Dedifferentiated amniotic fluid mesenchymal stem cell (primary cell): ENCODE data around the gene SPTBN5.
"Not testable (repeated sequence)": the region's sequence is repeated elsewhere in the genome, so short reads cannot be mapped to it uniquely, and the experiment has no call there.

Experiments
- DNase-seq: peaks from one replicate; pipeline ENCODE4 v3.0.0-alpha.2; 2016; ENCODE audit errors: extremely low spot score

Gene SPTBN5

DNA sequence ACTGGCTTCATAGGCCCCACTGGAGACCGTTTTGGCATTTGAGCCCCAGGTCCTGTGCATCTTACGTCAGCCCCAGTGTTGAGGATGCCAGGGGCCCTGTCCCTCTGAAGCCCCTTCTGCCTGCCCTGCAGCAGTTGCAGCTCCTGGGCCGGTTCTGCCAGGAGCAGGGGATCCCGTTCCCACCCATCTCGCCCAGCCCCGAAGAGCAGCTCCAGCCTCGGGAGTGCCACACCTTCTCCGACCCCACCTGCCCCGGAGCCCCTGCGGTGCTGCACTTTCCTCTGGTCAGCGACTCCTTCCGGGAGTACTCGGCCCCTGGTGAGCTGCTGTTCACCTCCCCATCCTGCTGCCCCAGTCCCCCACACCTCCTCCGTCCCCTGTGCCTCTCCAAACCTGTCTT lies 46.6 kb downstream of the SPTBN5 start:
- DNase-seq: no peak

DNA sequence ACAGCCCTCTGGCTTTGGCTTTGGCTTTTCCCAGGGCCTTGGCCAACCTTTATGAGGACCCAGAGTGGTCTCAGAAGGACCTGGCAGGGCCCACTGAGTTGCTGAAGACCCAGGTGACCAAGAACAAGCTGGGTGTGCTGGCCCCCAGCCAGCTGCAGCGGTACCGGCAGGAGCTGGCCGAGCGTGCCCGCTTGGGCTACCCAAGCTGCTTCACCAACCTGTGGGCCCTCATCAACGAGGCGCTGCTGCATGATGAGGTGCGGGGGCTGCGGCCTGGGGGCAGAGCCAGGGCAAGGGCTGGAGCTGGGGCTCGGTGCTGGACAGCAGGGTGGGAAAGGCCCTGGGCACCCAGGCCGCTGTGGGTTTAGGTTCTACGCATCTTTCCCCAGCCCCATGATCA lies 49.0 kb downstream of the SPTBN5 start:
- DNase-seq: no peak

DNA sequence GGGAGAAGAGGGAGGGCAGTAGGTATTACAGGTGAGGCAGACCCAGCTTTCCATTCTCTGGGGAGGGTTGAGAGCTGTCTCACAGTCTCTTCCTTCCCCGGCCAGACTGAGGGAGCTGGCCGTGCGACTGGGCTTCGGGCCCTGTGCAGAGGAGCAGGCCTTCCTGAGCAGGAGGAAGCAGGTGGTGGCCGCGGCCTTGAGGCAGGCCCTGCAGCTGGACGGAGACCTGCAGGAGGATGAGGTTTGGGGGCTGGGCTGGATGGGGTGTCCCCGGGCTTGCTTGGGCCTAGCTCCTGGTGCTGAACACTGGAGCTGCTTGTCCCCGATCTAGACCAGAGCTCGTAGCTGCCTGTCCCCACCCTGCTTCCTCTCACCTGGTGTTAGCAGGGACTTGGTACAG lies 50.3 kb downstream of the SPTBN5 start:
- DNase-seq: no peak

DNA sequence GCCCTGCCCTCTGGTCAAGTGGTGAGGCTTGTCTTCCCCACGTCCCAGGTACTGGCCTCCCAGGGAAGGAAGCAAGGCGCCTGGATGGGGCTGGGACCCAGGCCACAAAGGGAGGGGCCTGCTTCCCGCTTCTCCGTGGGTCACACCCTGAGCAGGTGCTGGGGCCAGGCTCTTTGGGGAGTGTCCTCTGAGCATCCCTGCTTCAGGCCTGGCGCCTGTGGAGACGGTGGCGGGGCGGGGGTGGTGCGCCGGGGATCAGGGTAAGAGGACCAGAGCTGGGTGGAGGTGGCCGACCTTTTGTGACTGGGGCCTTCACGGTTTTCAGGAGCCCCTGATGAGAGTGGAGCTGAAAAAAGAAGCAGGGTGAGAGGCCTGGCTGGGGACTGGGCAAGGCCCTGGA lies 51.6 kb downstream of the SPTBN5 start:
- DNase-seq: no peak

DNA sequence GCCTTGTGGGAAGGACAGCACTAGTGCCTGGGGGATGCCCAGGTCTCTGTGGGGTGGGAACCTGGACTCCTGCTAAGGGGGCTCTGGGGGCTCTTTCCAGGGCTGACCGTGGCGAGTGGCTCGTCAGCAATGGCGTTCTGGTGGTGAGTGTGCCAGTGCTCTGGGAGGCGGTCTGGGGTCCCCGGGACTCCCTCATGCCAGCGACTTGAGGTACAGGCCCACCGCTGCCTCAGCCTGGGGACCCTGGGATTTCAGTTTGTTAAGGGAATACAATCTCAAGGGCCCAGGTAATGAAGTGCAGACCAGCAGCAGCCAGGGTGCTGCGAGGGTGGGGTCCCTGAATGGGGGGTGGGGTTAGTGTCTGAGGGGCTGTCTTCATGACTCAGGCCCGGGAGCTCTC lies 52.7 kb downstream of the SPTBN5 start:
- no peak for DNase-seq

DNA sequence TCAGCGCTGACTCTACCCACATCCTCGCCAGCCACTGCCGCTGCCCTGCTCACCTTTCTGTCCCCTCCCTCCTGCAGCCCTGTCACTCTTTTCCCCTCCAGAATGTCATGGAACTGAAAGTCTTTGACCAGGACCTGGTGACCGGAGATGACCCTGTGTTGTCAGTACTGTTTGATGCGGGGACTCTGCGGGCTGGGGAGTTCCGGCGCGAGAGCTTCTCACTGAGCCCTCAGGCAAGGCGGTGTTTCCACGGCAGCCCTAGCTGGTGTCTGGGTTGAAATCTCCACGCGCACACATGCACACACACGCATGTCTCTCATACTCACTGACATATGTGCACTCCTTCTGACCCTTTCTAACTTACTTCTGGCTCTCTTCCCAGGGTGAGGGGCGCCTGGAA lies 53.2 kb downstream of the SPTBN5 start:
- DNase-seq: no peak

DNA sequence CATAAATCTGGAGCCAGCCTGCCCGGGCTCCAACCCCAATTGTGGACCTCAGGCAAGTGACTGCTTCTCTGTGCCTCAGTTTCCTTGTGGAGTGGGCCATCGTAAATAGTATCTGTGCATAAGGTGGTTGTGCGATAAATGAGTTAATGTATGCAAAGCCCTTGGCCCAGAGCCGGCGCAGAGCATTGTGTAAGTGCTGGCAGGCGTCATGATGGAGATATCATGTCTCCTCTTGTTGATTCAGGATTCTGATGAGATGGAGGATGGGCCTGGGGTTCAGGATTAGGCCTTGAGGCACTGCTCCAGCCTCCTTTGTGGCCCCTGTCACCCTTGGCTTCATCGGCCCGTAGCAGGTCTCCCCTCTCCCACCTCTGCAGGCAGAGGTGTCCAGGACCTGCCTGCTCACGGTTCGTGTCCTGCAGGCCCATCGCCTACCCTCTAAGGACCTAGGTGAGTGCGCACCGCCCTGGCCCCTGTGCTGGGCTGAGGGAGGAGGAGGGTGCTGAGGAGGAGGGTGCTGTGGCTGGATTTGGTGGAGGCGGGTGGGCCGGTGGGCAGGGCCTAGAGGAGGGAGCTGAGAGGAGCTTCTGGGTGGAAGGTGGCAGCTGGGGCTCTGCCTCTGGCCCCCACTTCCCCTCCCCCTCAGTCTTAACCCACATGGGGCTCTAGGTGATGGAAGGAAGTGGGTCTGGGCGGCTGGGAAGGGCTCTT lies 53.9 kb downstream of the SPTBN5 start:
- no peak for DNase-seq

DNA sequence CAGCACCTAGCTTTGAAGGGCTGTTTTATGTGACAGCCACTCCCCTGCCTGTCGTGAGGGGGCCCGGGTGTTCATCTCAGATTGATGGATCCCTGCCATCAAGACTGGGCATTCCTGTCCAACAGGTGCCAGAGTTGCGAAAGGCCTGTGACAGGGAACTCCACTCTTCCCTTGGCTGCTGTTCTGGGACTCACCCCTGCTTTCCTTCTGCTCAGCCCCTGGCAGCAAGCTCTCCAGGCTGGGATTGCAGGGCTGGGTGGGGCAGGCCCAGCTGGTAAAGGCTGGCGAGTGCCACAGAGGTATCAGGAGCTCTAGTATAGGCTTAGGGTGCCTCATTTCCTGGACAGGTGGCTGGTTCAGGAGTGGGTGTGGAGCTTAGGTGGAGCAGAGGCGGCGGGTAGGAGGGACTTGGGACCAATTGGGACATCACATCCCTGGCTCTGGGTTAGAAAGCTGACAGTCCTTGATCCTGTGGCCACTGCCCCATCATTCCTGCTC lies 55.4 kb downstream of the SPTBN5 start, which contains the start of gene PLA2G4B:
Gene PLA2G4B (plus strand): TSS at position 448 of the 498 bp plus-strand sequence. CDS start 67 bp downstream, outside the sequence.
- no peak for DNase-seq

DNA sequence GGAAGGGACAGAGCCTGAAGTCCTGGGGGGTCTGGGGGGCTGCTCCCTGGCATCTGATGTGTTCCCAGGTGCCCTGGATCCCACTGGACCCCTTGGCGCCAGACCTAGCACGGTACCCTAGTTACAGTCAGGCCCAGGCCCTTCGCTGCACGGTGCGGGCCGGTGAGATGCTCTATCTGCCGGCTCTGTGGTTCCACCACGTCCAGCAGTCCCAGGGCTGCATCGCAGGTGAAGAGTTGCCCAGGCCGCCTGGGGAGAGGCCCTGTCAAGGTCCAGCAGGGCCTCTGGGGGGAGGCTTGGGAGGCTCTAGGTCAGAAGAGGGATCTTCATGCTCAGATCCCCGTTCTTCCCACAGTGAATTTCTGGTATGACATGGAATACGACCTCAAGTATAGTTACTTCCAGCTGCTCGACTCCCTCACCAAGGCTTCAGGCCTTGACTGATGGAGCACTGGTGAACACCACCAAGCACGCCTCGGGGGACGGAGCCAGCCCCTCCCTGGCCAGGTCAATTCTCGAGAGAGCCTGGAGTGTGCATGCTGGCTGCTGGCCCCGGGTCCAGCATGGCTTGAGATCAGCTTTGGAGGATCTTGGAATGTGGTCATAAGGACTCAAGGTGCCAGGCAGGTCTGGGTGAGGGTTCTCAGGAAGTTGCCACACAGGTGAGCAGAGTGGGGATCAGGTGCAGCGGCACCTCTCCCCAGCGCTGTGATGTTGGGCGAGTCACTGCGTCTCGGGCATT lies 57.0 kb downstream of the SPTBN5 start:
- no peak for DNase-seq

DNA sequence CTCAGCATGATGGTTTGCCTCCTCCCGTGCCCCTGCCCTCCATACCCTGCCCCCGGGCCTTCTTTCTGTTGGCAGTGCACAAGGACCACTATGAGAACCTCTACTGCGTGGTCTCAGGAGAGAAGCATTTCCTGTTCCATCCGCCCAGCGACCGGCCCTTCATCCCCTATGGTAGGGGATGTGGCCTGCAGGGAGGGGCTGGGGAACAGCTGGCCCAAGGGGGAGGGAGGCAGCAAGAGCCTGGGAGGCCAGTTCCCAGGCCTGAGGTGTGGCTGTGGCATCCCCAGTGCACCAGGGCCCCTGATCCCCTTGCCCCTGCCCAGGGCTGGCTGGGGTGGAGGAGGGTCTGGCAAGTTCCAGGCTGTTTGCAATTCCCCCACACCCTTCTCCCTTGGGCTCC lies 57.8 kb downstream of the SPTBN5 start:
- no peak for DNase-seq

DNA sequence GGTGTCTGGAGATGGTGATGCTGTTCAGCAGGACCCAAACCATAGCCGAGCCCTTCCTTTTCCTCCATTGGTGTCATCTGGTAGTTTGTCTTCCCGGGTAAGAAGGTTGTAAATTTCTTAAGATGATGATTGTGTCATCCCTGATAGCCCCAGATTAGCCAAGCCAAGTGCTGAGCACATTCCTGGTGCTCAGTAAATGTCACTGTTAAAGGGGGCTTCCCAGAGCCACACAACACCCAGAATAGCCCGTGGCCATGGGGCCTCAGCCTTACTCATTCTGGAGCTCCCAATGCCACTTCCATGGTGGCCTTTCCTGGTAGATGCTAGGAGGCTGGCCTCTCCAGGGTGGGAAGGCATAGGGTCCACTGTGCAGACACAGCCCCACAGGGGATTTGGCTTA lies 59.8 kb downstream of the SPTBN5 start:
- no peak for DNase-seq

DNA sequence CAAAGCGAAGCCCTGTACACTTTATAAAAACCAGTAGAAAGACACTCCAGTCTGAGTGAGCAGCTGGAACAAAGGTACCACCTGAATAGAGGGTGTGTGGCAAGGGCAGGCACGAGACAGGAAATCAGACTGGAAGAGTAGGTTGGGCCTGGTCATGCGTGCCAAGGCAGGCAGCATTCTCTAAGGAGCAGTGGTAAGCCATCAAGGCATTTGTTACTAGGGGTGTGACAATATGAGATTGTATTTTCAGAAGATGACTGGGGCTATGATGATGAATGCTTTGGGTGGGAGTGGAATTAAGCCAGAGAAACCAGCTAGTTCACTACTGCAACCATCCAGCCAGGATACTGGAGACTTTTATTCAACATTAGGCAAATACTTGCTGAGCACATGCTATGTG lies 61.0 kb downstream of the SPTBN5 start:
- DNase-seq: no peak

DNA sequence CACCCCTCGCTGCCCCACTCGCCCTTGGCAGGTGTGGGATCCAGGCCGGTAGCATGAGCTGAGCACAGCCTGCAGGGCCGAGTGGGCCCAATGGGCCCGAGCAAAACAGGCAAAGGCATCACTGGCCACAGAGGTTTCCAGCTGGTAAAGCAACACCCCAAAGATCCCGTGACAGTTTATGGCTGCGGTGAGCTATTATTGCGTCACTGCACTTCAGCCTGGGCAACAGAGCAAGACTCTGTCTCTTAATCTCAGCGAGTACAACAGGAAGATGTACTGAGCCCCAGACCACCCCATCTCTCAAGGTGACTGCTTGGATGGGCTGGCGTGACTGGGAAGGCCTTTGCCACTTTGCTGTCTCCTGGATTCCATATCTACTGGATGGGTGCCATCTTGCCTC lies 61.6 kb downstream of the SPTBN5 start:
- no peak for DNase-seq

DNA sequence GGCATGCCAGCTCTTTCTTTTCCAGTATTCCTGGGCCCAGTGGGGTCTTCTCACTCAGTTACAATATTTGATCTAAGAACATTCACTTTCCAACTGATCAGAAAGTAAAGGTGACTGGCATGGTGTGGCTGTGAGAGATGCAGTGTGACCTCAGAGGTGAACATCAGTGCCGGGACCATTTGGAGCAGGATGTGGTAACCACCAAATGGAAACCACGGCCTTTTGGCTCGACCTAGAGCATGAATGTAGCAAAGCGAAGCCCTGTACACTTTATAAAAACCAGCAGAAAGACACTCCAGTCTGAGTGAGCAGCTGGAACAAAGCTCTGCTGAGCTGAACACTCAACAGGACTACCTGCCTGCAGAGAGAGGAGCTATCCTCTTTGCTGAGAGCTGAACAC lies 62.6 kb downstream of the SPTBN5 start:
- not testable (repeated sequence) for DNase-seq

DNA sequence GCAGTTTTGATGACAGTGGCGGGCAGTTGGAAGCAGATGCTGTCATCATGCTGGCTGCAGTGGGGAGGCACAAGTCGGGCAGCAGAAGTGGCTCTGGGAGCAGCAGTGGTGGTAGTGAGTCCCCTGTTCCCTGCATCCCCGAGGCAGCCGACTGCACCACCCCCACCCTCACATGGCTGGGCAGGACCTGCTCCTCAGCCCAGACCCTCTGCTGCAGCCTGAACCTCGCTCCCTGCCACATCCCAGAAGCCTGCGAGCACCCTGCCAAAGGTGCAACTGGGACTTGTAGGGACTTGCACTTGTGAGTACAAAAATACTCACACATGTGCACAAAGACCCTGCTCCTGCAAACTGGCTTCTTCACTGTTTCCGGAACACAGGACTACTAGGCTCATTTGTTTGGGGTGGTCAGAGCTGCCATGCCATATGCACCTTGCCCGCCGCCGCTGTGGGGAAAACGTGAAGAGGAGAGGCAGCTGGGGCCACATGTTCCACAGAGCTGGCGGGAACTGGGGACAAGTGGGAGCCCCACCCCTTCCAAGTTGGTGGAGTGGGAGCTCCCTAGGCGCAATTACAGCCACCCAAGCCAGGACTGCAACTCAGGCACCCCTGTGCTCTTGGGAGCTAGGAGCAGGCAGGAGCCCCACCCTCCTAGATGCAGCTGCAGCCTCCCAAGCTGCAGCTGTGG lies 63.8 kb downstream of the SPTBN5 start:
- no peak for DNase-seq

DNA sequence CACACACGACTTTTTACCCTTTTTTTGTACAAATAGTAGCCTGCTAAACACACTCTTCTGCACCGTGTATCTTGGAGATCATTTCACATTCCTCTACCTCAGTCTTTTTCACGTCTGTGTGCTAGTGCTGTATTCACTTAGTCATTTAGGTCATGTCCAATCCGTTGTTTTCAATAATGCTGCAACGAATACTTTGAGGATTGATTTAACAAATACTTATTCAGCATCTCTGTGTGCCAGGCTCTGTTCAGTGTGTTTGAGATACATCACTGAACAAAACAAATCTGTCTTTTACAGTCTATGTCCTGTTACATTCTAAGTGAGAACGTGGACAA lies 65.1 kb downstream of the SPTBN5 start:
- no peak for DNase-seq

DNA sequence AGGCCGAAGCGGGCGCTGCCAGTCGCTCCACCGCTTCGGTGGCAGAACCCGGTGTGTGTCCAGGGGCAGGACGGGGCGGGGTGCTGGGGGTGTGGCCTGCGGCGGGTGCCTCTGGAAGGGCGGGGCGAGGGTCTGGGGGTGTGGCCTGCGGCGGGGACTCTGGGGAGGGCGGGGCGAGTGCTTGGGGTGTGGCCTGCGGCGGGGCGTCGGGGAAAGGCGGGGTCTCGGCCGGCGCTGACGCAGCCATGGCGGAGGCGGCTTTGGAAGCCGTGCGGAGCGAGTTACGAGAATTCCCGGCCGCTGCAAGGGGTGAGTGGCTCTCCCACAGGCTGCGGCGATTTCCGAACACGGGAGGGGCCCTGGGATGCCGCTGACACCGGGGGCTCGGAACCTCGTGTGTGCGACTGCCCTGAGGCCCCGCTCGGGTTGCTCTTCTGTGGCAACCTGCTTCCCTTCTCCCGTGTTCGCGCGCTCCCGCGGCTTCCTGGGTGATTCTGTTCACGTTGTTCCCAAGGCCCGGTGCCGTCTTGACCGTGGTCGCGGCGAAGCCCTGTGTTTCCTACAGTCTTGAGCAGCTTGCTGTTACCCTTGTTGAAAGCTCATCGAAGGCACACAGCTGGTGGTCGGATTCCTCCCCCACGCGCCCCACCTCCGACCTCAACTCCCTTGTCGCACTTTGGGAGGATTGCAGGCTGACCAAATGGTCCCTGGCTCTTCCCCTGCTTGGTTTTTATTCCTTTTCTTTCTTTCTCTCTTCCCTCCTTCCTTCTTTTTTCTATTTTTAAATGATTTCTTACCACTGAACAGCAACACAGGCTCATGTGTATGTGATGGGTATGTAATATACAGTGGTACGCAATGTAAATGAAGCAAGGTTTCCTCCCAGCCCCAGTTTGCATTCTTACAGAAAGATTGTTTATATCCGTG lies 65.7 kb downstream of the SPTBN5 start, which contains the start of gene JMJD7:
Gene JMJD7 (plus strand): TSS at position 213 of the 927 bp plus-strand sequence. CDS start 33 bp downstream, at position 246.
- DNase-seq: peak; percentile 78

DNA sequence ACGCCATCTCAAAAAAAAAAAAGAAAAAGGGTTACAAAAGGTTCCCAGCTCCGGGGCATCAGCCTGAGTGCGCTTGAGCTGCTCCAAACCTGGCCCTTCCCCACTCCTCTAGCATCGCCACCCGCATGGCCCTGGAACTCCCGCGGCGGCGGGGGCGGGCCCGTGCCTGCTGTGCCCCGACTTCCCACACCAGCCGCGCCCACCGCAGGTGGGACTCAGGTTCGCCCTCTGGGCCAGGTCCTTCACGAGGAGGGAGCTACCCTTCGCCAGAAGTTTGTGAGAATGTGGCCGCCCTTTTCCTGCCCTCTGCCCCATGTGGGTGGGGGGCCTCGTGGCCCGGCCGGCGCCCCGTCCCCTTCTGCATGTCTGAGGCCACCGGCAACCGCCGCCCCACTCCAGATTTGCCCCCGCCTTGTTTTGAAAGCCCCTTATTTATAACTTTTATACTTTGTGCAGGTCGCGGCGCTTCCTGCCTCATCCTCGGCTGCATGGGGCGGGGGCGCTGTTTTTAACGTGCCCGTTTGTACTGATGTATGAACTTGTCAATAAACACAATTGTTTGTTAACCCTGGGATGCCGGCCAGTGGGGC lies 66.5 kb downstream of the SPTBN5 start:
- no peak for DNase-seq

DNA sequence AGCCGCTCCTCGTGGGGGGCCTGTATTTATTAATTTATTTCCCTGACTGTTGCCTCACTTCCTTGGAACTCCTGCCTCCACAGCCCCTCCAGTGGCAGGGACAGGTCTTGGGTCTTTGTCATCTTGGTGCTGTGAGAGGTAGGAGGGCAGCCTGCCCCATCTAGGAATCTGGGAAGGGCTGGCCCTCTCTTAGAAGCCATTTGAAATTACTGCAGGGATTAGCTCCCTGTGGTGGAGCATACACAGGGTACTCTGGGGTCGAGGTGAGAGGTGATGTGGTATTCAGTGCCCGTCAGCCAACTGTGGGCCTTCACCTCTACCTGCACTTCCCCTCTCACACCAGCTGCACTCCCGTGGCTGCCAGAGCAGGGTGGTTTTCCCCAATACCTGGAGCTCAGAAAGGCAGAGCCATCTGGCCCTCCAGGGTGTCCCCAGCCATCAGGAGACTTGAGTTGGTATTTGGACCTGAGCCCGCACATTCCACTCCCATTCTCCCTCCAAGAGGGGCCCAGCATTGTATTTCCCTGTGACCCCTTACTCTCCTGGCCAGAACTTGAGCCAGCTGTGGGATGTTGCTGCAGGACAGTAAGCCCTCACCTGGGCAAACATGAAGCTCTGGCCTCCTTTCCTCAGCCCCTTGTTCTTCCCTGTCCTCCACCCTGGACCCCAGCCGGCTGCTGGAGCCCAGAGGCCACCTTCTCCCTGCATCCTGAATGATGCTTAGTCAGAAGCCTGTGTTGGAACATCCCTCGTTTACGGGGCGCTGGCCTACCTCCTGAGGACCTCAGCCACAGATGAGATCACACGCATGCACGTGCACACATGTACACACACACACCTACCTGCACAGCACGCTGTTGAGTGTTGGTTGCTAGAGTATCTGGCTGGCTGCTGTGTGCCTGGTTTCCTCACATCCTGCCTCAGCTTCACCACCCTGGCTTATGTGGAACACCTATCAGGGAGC lies 68.0 kb downstream of the SPTBN5 start:
- no peak for DNase-seq

DNA sequence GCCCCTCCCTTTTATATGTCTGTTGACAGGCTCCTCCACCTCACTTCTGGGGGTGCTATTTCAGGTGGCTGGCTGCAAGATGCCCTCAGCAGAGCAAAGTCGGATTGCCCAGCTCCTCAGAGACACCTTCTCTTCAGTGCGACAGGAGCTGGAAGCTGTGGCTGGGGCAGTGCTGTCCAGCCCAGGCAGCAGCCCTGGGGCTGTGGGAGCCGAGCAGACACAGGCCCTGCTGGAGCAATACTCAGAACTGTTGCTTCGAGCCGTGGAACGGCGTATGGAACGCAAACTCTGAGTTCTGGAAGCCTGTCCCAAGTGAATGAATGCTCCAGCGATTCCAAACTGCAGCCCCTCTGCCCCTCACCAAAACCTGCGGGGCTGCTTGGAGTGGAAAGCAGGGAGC lies 68.7 kb downstream of the SPTBN5 start:
- DNase-seq: no peak
